DMS114 treated with DMSO at 0.1 percent for 48 hours (cell line): ENCODE results near the gene KNDC1.

Source experiments
- DNase-seq: peaks from one replicate; lab custom pipeline; 2025; ENCODE audit not compliant: unreplicated experiment; lab: John Stamatoyannopoulos, UW

The KNDC1 gene

GRCh38 chr10:133203652-133204195, 43.7 kb downstream of the KNDC1 start:
- no peak for DNase-seq

- no peak for DNase-seq
Observed at GRCh38 chr10:133204226-133205015, 44.4 kb downstream of the KNDC1 start.

- no peak for DNase-seq
Observed at GRCh38 chr10:133205146-133205545, 45.1 kb downstream of the KNDC1 start.

- DNase-seq, result no peak
Observed at GRCh38 chr10:133206356-133207040, 46.5 kb downstream of the KNDC1 start.

- DNase-seq, result no peak
Observed at GRCh38 chr10:133207041-133207600, 47.1 kb downstream of the KNDC1 start.

- no peak for DNase-seq
Observed at GRCh38 chr10:133207627-133208026, 47.6 kb downstream of the KNDC1 start.

GRCh38 chr10:133208466-133208865, 48.4 kb downstream of the KNDC1 start:
- no peak for DNase-seq

GRCh38 chr10:133209117-133209516, 49.1 kb downstream of the KNDC1 start:
- no peak for DNase-seq

- DNase-seq, result no peak
Observed at GRCh38 chr10:133209641-133210040, 49.6 kb downstream of the KNDC1 start.

GRCh38 chr10:133210398-133211140, 50.5 kb downstream of the KNDC1 start:
- DNase-seq, result no peak

GRCh38 chr10:133211141-133211830, 51.3 kb downstream of the KNDC1 start:
- no peak for DNase-seq

- DNase-seq, result no peak
Observed at GRCh38 chr10:133211959-133212852, 52.2 kb downstream of the KNDC1 start.

GRCh38 chr10:133212853-133213494, 53.0 kb downstream of the KNDC1 start:
- DNase-seq, result no peak

- DNase-seq, result no peak
Observed at GRCh38 chr10:133213641-133214467, 53.8 kb downstream of the KNDC1 start.

GRCh38 chr10:133214468-133215410, 54.7 kb downstream of the KNDC1 start:
- DNase-seq, result no peak

GRCh38 chr10:133215586-133215985, 55.6 kb downstream of the KNDC1 start:
- DNase-seq, result no peak

- DNase-seq, result no peak
Observed at GRCh38 chr10:133216776-133217175, 56.8 kb downstream of the KNDC1 start.
